ENCODE results near the gene NKD2. TPM values are rescaled to one million over a fixed set of nuclear protein-coding genes. Genes with fewer than 3 reads are reported as not detected.
A peak's percentile ranks its signal among the peaks of the same experiment; 100 is the strongest.

The NKD2 gene
- total RNA-seq, 1 experiment from 2014 or later = not detected

- Histone ChIP-seq H3K4me3 (ENCODE audit: low read length) (no peak overlapping the region), H3K27me3 (ENCODE audit: low read length) (no peaks in the 10 kb centered on the region), H4K20me1 (ENCODE audit: insufficient read depth, low read depth, low read length) (no peaks in the 10 kb centered on the region), H3K79me2 (ENCODE audit: low read length) (no peaks in the 10 kb centered on the region), H3K27ac (ENCODE audit: low read length) (no peak overlapping the region), H3K9me3 (ENCODE audit: low read length) (no peaks in the 10 kb centered on the region), H3K9ac (ENCODE audit: low read length) (no peak overlapping the region), H3K4me1 (ENCODE audit: low read length) (peaks cover 12% of the 10 kb centered on the region), H2AFZ (ENCODE audit: low read length) (no peak overlapping the region), H3K9me2 (replicated peaks; ENCODE audit: insufficient read depth, low read length) (no peaks in the 10 kb centered on the region), H3K4me2 (ENCODE audit: low read depth, low read length, poor library complexity, severe bottlenecking) (no peak overlapping the region), H3K36me3 (ENCODE audit: insufficient read depth, low read length) (no peaks in the 10 kb centered on the region)
- DNase-seq = no peak
Observed at GRCh38 chr5:994272-994607, 14.4 kb upstream of the NKD2 start.

GRCh38 chr5:994821-995220 lies 13.8 kb upstream of the NKD2 start:
- Histone ChIP-seq H3K9me2 (replicated peaks; ENCODE audit: insufficient read depth, low read length) (no peaks in the 10 kb centered on the region), H3K4me3 (ENCODE audit: low read length) (no peak overlapping the region), H3K4me2 (ENCODE audit: low read depth, low read length, poor library complexity, severe bottlenecking) (no peak overlapping the region), H3K27ac (ENCODE audit: low read length) (no peak overlapping the region), H3K79me2 (ENCODE audit: low read length) (no peaks in the 10 kb centered on the region), H3K4me1 (ENCODE audit: low read length) (peaks cover 12% of the 10 kb centered on the region), H3K9ac (ENCODE audit: low read length) (no peak overlapping the region), H4K20me1 (ENCODE audit: insufficient read depth, low read depth, low read length) (no peaks in the 10 kb centered on the region), H2AFZ (ENCODE audit: low read length) (no peak overlapping the region), H3K36me3 (ENCODE audit: insufficient read depth, low read length) (no peaks in the 10 kb centered on the region), H3K9me3 (ENCODE audit: low read length) (no peaks in the 10 kb centered on the region), H3K27me3 (ENCODE audit: low read length) (no peaks in the 10 kb centered on the region)
- DNase-seq = no peak

DNA sequence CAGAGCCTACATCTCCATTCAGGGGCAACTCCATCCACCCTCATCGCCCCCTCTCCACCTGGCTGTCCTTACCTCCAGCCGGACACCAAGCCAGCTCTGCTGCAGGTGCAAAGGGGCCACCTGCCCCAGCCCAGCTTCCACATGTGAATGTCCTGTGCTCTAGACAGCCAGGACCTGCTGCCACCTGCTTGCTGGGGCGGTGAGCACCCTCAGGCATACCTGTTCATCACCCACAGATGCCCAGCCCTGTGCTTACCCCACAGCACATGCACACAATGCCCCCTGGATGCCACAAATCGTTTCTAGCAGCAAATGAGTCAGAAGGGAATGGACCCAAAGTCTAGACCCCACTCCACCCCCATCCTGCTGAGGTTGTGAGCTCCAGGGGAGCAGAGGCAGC lies 13.3 kb upstream of the NKD2 start:
- H4K20me1 ChIP-seq (ENCODE audit: insufficient read depth, low read depth, low read length) = no peaks in the 10 kb centered on the region
- no peaks in the 10 kb centered on the region for H3K36me3 ChIP-seq (ENCODE audit: insufficient read depth, low read length)
- no peaks in the 10 kb centered on the region for H3K27me3 ChIP-seq (ENCODE audit: low read length)
- no peaks in the 10 kb centered on the region for H3K9me3 ChIP-seq (ENCODE audit: low read length)
- H3K4me2 ChIP-seq (ENCODE audit: low read depth, low read length, poor library complexity, severe bottlenecking) = no peak overlapping the region
- DNase-seq = no peak
- H3K4me3 ChIP-seq (ENCODE audit: low read length) = no peak overlapping the region
- H3K4me1 ChIP-seq (ENCODE audit: low read length) = peaks cover 12% of the 10 kb centered on the region
- H3K9me2 ChIP-seq (replicated peaks; ENCODE audit: insufficient read depth, low read length) = no peaks in the 10 kb centered on the region
- no peaks in the 10 kb centered on the region for H3K79me2 ChIP-seq (ENCODE audit: low read length)
- H2AFZ ChIP-seq (ENCODE audit: low read length) = no peak overlapping the region
- no peak overlapping the region for H3K27ac ChIP-seq (ENCODE audit: low read length)
- no peak overlapping the region for H3K9ac ChIP-seq (ENCODE audit: low read length)

GRCh38 chr5:997001-997474 lies 11.6 kb upstream of the NKD2 start:
- no peaks in the 10 kb centered on the region for H3K9me3 ChIP-seq (ENCODE audit: low read length)
- peak; percentile 86 for DNase-seq
- H2AFZ ChIP-seq (ENCODE audit: low read length) = peak overlapping the region; percentile 82; the same call in 1 of the 2 replicates

DNA sequence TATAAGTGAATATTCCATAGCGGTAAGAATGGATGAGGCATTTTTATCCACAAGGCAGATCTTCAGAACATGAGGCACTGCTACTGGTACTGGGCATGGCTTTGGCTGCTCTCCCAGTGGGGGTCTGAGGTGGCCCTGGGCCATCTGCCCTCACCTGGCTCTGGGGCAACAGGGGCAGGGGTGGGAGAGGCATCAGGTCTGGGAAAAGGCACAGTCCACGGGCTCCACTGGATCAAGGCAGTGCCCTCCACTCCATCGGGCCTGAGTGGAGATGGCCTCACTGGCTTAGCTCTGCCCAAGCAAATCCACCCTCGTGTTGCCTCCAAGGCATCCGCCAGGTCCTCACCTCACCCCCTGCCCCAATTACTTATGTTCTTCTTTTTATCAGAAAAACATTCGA lies 10.9 kb upstream of the NKD2 start:
- DNase-seq = no peak
- no peak overlapping the region for H2AFZ ChIP-seq (ENCODE audit: low read length)
- no peaks in the 10 kb centered on the region for H4K20me1 ChIP-seq (ENCODE audit: insufficient read depth, low read depth, low read length)
- no peak overlapping the region for H3K4me3 ChIP-seq (ENCODE audit: low read length)
- no peak overlapping the region for H3K9ac ChIP-seq (ENCODE audit: low read length)
- H3K9me3 ChIP-seq (ENCODE audit: low read length) = no peaks in the 10 kb centered on the region
- H3K27me3 ChIP-seq (ENCODE audit: low read length) = no peaks in the 10 kb centered on the region
- H3K4me1 ChIP-seq (ENCODE audit: low read length) = peaks cover 12% of the 10 kb centered on the region
- H3K27ac ChIP-seq (ENCODE audit: low read length) = no peak overlapping the region
- H3K79me2 ChIP-seq (ENCODE audit: low read length) = no peaks in the 10 kb centered on the region
- no peaks in the 10 kb centered on the region for H3K9me2 ChIP-seq (replicated peaks; ENCODE audit: insufficient read depth, low read length)
- no peaks in the 10 kb centered on the region for H3K36me3 ChIP-seq (ENCODE audit: insufficient read depth, low read length)
- H3K4me2 ChIP-seq (ENCODE audit: low read depth, low read length, poor library complexity, severe bottlenecking) = peak overlapping the region; percentile 69

More at GRCh38 chr5:997001-997474, 11.6 kb upstream of the NKD2 start:
- H3K9me2 ChIP-seq (replicated peaks; ENCODE audit: insufficient read depth, low read length) = no peaks in the 10 kb centered on the region
- H3K36me3 ChIP-seq (ENCODE audit: insufficient read depth, low read length) = no peaks in the 10 kb centered on the region
- H4K20me1 ChIP-seq (ENCODE audit: insufficient read depth, low read depth, low read length) = no peaks in the 10 kb centered on the region
- no peak overlapping the region for H3K27ac ChIP-seq (ENCODE audit: low read length)
- peak overlapping the region; percentile 58 for H3K9ac ChIP-seq (ENCODE audit: low read length)
- H3K4me2 ChIP-seq (ENCODE audit: low read depth, low read length, poor library complexity, severe bottlenecking) = peak overlapping the region; percentile 69
- peaks cover 12% of the 10 kb centered on the region for H3K4me1 ChIP-seq (ENCODE audit: low read length)
- H3K79me2 ChIP-seq (ENCODE audit: low read length) = no peaks in the 10 kb centered on the region
- peak overlapping the region; percentile 69 for H3K4me3 ChIP-seq (ENCODE audit: low read length)
- no peaks in the 10 kb centered on the region for H3K27me3 ChIP-seq (ENCODE audit: low read length)

- no peaks in the 10 kb centered on the region for H4K20me1 ChIP-seq (ENCODE audit: insufficient read depth, low read depth, low read length)
- H3K9ac ChIP-seq (ENCODE audit: low read length) = no peak overlapping the region
- DNase-seq = no peak
- H3K79me2 ChIP-seq (ENCODE audit: low read length) = no peaks in the 10 kb centered on the region
- H3K4me1 ChIP-seq (ENCODE audit: low read length) = peaks cover 12% of the 10 kb centered on the region
- no peak overlapping the region for H3K4me3 ChIP-seq (ENCODE audit: low read length)
- H3K9me2 ChIP-seq (replicated peaks; ENCODE audit: insufficient read depth, low read length) = no peaks in the 10 kb centered on the region
- H3K27ac ChIP-seq (ENCODE audit: low read length) = no peak overlapping the region
- H3K4me2 ChIP-seq (ENCODE audit: low read depth, low read length, poor library complexity, severe bottlenecking) = no peak overlapping the region
- H2AFZ ChIP-seq (ENCODE audit: low read length) = no peak overlapping the region
- no peaks in the 10 kb centered on the region for H3K27me3 ChIP-seq (ENCODE audit: low read length)
- H3K9me3 ChIP-seq (ENCODE audit: low read length) = no peaks in the 10 kb centered on the region
- no peaks in the 10 kb centered on the region for H3K36me3 ChIP-seq (ENCODE audit: insufficient read depth, low read length)
Observed at GRCh38 chr5:998246-999031, 10.2 kb upstream of the NKD2 start.

DNA sequence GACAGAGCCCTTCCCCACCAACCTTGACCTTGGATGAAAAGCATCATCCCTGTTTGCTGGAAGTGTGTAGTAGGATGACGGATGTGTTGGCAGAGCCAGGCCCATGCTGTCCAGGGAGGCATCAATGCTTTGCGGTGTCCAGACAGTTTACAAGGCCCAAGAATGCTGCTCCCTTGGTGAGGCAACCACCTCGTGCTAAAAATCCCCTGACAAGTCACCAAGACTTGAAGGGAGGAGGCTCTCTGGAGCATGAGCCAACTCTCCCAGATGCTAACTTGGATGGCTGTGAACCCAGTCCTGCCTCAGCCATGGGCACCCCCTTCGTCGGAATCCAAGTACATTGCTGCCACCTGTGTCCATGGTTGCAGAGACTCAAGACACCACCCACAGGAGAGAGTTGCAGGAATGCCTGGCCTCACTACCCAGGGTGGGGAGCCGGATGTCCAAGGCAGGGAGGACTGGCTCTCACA lies 9.5 kb upstream of the NKD2 start:
- H3K9me2 ChIP-seq (replicated peaks; ENCODE audit: insufficient read depth, low read length) = no peaks in the 10 kb centered on the region
- H4K20me1 ChIP-seq (ENCODE audit: insufficient read depth, low read depth, low read length) = no peaks in the 10 kb centered on the region
- H3K4me1 ChIP-seq (ENCODE audit: low read length) = peaks cover 12% of the 10 kb centered on the region
- no peaks in the 10 kb centered on the region for H3K36me3 ChIP-seq (ENCODE audit: insufficient read depth, low read length)
- no peak overlapping the region for H2AFZ ChIP-seq (ENCODE audit: low read length)
- H3K4me2 ChIP-seq (ENCODE audit: low read depth, low read length, poor library complexity, severe bottlenecking) = no peak overlapping the region
- H3K27me3 ChIP-seq (ENCODE audit: low read length) = no peaks in the 10 kb centered on the region
- no peak overlapping the region for H3K27ac ChIP-seq (ENCODE audit: low read length)
- DNase-seq = no peak
- no peak overlapping the region for H3K4me3 ChIP-seq (ENCODE audit: low read length)
- no peak overlapping the region for H3K9ac ChIP-seq (ENCODE audit: low read length)
- H3K79me2 ChIP-seq (ENCODE audit: low read length) = no peaks in the 10 kb centered on the region
- H3K9me3 ChIP-seq (ENCODE audit: low read length) = no peaks in the 10 kb centered on the region

DNA sequence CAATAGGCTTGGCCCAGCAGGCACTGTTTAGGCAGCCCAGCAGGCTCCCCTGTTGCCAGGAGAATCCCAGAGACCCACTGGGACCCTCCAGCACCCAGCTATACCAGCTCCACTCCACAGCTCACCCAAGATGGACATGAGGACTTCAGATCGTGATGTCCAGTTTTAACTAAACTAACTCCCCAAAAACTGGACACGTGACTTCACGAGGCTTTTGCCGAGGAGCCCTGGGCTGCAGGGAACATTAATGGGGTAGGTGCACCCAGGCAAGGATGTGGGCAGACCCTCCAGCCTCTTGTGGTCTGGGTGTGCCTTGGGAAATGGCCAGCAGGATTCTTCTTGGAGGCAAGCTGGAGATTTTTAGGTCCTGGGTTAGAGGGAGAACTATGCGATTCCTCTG lies 8.9 kb upstream of the NKD2 start:
- H3K9me3 ChIP-seq (ENCODE audit: low read length) = no peaks in the 10 kb centered on the region
- peaks cover 12% of the 10 kb centered on the region for H3K4me1 ChIP-seq (ENCODE audit: low read length)
- no peak overlapping the region for H2AFZ ChIP-seq (ENCODE audit: low read length)
- H3K9me2 ChIP-seq (replicated peaks; ENCODE audit: insufficient read depth, low read length) = no peaks in the 10 kb centered on the region
- H3K79me2 ChIP-seq (ENCODE audit: low read length) = no peaks in the 10 kb centered on the region
- no peak for DNase-seq
- H3K4me2 ChIP-seq (ENCODE audit: low read depth, low read length, poor library complexity, severe bottlenecking) = no peak overlapping the region
- no peaks in the 10 kb centered on the region for H3K27me3 ChIP-seq (ENCODE audit: low read length)
- no peaks in the 10 kb centered on the region for H4K20me1 ChIP-seq (ENCODE audit: insufficient read depth, low read depth, low read length)
- H3K9ac ChIP-seq (ENCODE audit: low read length) = no peak overlapping the region
- no peak overlapping the region for H3K27ac ChIP-seq (ENCODE audit: low read length)
- no peaks in the 10 kb centered on the region for H3K36me3 ChIP-seq (ENCODE audit: insufficient read depth, low read length)
- no peak overlapping the region for H3K4me3 ChIP-seq (ENCODE audit: low read length)
